ENCODE results near the gene TTLL4. TPM values are rescaled to one million over a fixed set of nuclear protein-coding genes. Genes with fewer than 3 reads are reported as not detected.
"Not testable (repeated sequence)": the region's sequence is repeated elsewhere in the genome, so short reads cannot be mapped to it uniquely, and the experiment has no call there.

Gene TTLL4
- total RNA-seq, 2 donors from 2014 or later: 34.1 to 42.6 TPM

DNA sequence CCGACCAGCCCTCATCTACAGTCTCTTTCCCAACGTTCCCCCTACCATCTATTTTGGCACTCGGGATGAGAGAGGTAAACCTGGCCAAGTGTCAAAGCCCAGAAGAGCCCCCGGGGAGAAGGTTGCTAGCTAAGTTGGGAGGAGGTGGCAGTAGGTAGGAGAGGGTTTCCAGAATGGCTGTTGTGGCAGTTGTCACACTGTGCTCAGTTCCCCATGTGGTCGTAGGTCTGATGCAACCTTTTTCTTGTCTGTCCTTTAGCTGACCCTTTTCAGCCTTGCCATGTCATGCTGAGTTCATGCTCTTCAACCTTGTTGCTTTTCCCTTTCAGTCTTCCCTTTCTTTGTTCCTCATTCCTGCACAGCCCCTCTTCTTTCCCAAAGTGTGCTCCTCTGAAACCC is 34.5 kb downstream of the TTLL4 start:
- Mint-ChIP-seq H3K36me3 (ENCODE audit: low read depth) (peaks cover 97% of the 10 kb centered on the region), H3K27ac (peak overlapping the region; percentile 65)
- no peak for ATAC-seq (replicated peaks)

DNA sequence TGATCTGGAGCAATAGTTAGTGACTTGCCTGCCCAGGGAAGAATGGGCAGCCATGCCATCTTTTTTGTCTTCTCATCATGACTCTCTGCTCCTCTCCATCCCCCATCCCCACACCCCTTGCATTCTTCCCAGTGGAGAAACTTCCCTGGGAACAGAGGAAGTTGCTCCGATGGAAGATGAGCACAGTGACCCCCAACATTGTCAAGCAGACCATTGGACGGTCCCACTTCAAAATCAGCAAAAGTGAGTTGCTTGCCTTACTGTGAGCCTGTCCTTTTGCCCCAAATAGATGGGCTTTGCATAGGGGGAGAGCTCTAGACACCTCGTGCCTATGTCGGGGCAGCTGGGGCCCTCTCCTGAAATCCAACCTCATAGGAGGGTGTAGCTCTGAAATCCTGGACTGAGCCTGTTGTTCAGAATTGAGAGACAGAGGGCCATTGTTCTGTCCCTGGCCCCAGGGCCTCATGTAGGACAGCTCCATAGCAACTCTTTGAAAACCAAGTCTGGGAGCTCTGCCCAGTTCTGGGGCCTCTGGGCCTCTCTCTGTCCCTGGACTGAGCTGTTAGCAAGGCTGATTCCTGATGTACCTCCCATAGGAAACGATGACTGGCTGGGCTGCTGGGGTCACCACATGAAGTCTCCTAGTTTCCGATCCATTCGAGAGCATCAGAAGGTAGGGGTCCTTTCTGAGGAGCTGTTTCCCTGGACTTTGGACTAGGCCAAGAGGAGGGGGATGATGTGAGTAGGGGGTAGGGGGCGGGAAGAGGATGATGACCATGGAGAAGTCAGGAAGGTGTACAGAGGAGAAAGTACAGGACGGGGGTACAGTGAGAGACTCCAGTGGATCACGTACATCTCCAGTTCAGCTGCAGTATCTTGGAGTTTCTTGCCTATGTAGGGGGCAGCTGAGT is 35.2 kb downstream of the TTLL4 start:
- Mint-ChIP-seq H3K27me3 (no peaks in the 10 kb centered on the region), H3K9me3 (no peaks in the 10 kb centered on the region), H3K4me1 (peaks cover 20% of the 10 kb centered on the region), H3K27ac (peak overlapping the region; percentile 65), H3K4me3 (no peak overlapping the region), H3K36me3 (ENCODE audit: low read depth) (peaks cover 97% of the 10 kb centered on the region)
- ATAC-seq (replicated peaks): no peak

More for the DNA sequence above, 34.5 kb downstream of the TTLL4 start:
- Mint-ChIP-seq H3K27me3 (no peaks in the 10 kb centered on the region), H3K9me3 (no peaks in the 10 kb centered on the region), H3K4me3 (no peak overlapping the region), H3K4me1 (peaks cover 20% of the 10 kb centered on the region)

DNA sequence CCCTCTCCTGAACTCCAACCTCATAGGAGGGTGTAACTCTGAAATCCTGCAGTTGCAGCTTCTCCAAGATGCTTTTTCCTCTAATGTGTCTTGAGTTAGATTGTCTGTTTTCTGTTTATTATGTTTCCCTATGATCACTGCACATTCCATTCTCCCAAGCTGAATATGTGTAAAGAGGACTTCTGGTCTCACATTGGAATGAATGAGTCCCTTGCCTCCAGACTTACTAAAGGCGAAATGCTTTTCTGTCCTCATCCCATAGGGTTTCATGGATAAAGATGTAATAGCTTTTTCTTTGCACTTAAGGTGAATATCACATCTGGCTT is 35.8 kb downstream of the TTLL4 start:
- no peak for ATAC-seq (replicated peaks)
- H3K36me3 Mint-ChIP-seq (ENCODE audit: low read depth): peaks cover 97% of the 10 kb centered on the region
- peaks cover 20% of the 10 kb centered on the region for H3K4me1 Mint-ChIP-seq
- no peak overlapping the region for H3K4me3 Mint-ChIP-seq
- no peaks in the 10 kb centered on the region for H3K27me3 Mint-ChIP-seq
- H3K9me3 Mint-ChIP-seq: no peaks in the 10 kb centered on the region
- H3K27ac Mint-ChIP-seq: no peak overlapping the region

DNA sequence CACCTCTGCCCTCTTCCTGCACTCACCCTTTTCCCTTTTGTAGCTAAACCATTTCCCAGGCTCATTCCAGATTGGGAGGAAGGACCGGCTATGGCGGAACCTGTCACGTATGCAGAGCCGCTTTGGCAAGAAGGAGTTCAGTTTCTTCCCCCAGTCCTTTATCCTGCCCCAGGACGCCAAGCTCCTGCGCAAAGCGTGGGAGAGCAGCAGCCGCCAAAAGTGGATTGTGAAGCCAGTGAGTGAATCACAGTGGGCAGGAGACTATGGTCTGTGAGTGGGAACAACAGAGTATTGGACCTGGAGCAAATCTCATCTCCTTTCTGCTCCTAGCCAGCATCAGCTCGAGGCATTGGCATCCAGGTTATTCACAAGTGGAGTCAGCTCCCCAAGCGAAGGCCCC is 36.3 kb downstream of the TTLL4 start:
- no peak for ATAC-seq (replicated peaks)
- peaks cover 99% of the 10 kb centered on the region for H3K36me3 Mint-ChIP-seq (ENCODE audit: low read depth)
- H3K9me3 Mint-ChIP-seq: no peaks in the 10 kb centered on the region
- no peak overlapping the region for H3K27ac Mint-ChIP-seq
- no peaks in the 10 kb centered on the region for H3K27me3 Mint-ChIP-seq
- no peak overlapping the region for H3K4me3 Mint-ChIP-seq
- H3K4me1 Mint-ChIP-seq: peaks cover 20% of the 10 kb centered on the region

DNA sequence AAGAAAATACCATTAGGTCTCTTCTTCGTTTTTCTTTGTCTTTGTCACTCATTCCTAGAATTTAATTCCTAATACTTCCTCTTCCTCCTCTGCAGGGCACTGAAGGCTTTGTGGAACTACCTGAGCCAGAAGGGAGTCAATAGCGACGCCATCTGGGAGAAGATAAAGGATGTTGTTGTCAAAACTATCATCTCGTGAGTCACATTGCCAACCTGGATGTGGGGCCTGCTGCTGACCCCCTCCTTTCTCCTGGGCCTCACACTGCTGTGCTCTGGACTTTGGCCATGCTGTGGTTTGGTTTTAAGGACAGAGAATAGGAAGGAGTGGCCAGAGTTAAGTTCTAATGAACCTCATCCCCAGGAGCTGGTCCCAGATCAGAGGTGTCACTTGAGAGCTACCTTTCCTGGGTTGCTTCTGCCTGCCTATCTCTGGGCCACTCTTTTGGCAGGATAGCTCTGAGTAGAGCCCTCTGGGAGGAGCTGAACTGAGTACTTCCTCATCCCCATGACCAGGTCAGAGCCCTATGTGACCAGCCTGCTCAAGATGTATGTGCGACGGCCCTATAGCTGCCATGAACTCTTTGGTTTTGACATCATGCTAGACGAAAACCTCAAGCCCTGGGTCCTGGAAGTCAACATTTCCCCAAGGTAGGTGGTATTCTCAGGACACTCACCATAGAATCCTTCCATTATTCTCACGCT is 38.3 kb downstream of the TTLL4 start:
- no peak overlapping the region for H3K4me3 Mint-ChIP-seq
- no peak overlapping the region for H3K27ac Mint-ChIP-seq
- peaks cover 99% of the 10 kb centered on the region for H3K36me3 Mint-ChIP-seq (ENCODE audit: low read depth)
- peaks cover 13% of the 10 kb centered on the region for H3K4me1 Mint-ChIP-seq
- no peak for ATAC-seq (replicated peaks)
- no peaks in the 10 kb centered on the region for H3K9me3 Mint-ChIP-seq
- H3K27me3 Mint-ChIP-seq: no peaks in the 10 kb centered on the region

DNA sequence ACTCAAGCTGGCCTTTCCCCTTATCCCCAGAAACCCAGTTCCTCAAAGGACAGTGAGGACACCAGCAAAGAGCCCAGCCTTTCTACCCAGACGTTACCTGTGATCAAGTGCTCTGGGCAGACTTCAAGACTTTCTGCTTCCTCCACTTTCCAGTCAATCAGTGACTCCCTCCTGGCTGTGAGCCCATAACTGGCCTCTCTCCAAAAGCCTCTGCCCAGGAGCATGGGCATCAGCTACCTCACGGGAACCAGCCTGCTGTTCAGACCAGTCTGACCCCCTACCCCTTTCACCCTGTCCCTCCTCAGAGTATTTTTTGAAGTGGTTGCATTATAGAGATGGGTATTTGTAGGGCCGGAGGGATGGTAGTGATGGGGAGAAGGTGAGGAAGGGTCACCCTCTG is 43.6 kb downstream of the TTLL4 start:
- H3K4me1 Mint-ChIP-seq: no peaks in the 10 kb centered on the region
- H3K36me3 Mint-ChIP-seq (ENCODE audit: low read depth): peaks cover 80% of the 10 kb centered on the region
- H3K27ac Mint-ChIP-seq: no peak overlapping the region
- no peaks in the 10 kb centered on the region for H3K27me3 Mint-ChIP-seq
- ATAC-seq (replicated peaks): no peak
- no peaks in the 10 kb centered on the region for H3K9me3 Mint-ChIP-seq
- no peak overlapping the region for H3K4me3 Mint-ChIP-seq

DNA sequence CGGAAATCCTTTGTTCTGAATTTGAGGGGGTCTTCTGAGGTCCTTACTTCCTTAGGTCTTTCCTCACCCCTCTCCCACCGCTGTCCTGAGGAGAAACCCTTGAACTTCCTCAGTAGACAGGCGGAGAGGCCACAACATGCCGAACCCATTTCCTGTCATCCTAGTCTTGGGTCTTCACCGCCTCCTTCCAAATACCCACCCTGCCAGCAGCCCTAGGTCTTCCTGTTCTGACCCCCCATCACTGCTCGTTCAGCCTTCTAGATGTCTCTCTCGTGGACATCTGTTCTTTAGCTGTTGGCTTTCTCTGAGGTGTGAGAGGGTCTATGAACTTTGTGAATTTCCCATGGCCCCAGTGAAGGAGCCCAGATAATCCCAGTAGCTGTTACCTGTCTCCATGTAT is 44.1 kb downstream of the TTLL4 start:
- ATAC-seq (replicated peaks): no peak
- Mint-ChIP-seq H3K4me1 (no peaks in the 10 kb centered on the region), H3K9me3 (no peaks in the 10 kb centered on the region), H3K27ac (no peak overlapping the region), H3K4me3 (no peak overlapping the region), H3K36me3 (ENCODE audit: low read depth) (peaks cover 74% of the 10 kb centered on the region), H3K27me3 (no peaks in the 10 kb centered on the region)

DNA sequence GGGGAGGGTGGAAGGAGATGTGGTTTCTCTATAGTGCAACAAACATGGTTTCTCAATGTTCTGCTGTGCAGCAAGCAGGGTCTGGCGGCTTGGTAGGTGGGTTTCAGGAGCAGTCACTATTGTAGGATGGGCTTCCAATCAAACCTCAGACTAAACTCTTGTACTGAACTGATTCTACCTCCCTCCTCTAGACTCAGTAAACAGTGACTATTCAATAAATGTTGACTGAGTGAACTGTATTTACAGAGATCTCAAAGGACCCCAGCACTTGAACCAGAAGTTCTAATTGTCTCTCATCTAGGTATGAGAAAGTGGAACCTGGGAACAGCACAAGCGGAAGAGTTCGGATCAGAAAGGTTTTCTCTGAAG is 44.5 kb downstream of the TTLL4 start:
- peaks cover 70% of the 10 kb centered on the region for H3K36me3 Mint-ChIP-seq (ENCODE audit: low read depth)
- no peaks in the 10 kb centered on the region for H3K27me3 Mint-ChIP-seq
- no peak overlapping the region for H3K27ac Mint-ChIP-seq
- no peaks in the 10 kb centered on the region for H3K4me1 Mint-ChIP-seq
- no peaks in the 10 kb centered on the region for H3K9me3 Mint-ChIP-seq
- no peak for ATAC-seq (replicated peaks)
- H3K4me3 Mint-ChIP-seq: no peak overlapping the region

DNA sequence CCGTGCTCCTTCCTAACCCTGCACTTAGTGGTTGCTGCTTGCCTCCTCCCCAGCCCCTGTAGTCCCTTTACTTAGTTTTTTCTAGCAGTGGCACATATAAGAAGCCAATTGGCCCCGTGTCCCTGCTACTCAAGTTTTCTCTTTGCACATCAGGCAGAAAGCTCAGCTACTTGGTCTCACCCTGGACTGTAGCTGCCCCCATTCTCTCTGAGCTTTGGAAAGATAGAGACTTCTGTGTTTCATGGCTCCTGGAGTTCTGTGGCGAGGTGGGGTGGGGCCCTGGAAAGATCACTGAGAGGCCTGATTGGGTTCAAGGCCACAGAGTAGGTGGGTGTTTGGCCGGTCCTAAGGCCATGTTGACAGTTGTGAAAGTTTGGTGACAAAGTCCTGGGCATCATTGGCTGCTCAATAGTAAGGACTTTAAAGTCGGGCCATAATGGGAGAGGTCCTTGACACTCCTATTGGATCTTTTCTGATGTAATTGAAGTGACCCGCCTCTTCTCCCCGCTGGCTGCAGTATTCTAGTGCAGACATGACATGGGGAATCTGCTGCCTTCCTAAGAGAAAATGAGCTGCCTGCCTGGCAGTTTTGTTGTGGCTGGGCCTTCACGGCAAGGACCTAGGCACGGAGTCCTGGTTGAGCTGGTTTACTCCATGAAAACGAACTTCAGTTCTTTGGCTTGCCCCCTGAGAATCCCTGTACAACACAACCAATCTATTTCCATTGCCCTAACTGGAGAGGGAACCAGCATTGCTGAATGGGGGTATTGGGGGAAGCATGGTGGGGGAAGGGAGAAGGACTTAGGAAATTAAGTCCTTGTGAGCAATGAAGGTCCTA is 45.2 kb downstream of the TTLL4 start:
- no peaks in the 10 kb centered on the region for H3K9me3 Mint-ChIP-seq
- H3K4me1 Mint-ChIP-seq: no peaks in the 10 kb centered on the region
- H3K27me3 Mint-ChIP-seq: no peaks in the 10 kb centered on the region
- H3K4me3 Mint-ChIP-seq: no peak overlapping the region
- H3K36me3 Mint-ChIP-seq (ENCODE audit: low read depth): peaks cover 64% of the 10 kb centered on the region
- no peak for ATAC-seq (replicated peaks)
- H3K27ac Mint-ChIP-seq: peak overlapping the region; percentile 21

DNA sequence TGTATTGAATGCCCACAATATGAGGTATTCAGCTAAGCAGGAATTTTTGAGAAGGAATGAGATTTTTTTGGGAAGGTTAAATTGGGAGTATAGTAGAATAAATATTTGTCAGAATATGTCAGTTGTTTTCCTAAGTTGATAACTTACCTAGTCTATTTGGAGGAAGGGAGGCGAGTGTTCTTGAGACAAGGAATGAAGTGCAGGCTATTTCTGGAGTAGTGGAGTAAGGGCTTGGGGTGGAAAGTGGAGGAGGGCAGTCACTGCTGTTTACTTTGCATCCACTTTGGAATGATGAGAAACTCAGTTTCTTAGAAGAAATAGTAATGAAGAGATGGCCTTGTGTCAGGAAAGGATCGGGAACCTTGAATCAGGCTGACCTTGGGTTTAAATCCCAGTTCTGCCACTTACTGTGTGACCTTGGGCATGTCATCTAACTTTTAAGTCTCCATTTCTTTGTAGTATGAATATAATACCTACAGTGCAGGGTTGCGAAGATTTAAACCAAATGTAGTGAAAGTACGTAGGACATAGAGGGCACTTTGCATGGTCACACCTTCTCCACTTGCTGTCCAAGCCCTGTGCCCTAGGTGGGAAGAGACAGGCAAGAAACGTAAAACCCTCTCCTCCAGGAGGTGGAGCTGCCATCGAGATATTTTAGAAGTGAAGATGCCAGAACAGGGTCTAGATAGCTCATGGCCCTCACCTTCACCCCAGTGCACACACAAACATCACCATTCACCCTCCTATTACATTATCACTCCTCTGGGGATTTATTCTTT is 46.2 kb downstream of the TTLL4 start:
- H3K36me3 Mint-ChIP-seq (ENCODE audit: low read depth): peaks cover 54% of the 10 kb centered on the region
- H3K4me1 Mint-ChIP-seq: no peaks in the 10 kb centered on the region
- H3K27ac Mint-ChIP-seq: peak overlapping the region; percentile 21

DNA sequence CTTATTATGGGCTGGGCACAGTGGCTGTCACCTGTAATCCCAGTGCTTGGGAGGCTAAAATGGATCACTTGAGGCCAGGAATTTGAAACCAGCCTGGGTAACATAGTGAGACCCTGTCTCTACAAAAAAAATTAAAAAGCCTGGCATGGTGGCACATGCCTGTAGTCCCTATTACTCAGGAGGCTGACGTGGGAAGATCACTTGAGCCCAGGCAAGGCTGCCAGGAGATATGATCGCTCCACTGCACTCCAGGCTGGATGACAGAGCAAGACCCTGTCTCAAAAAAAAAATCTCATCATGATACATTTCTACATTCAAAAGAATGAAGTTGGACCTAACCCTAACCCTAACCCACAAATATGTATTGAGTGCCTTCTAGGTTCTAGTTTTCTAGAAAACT is 51.2 kb downstream of the TTLL4 start:
- H3K27ac Mint-ChIP-seq: no peak overlapping the region
- ATAC-seq (replicated peaks): no peak
- peaks cover 4% of the 10 kb centered on the region for H3K36me3 Mint-ChIP-seq (ENCODE audit: low read depth)
- H3K4me3 Mint-ChIP-seq: no peak overlapping the region
- H3K9me3 Mint-ChIP-seq: no peaks in the 10 kb centered on the region
- H3K27me3 Mint-ChIP-seq: no peaks in the 10 kb centered on the region
- no peaks in the 10 kb centered on the region for H3K4me1 Mint-ChIP-seq

More for the DNA sequence above, 46.2 kb downstream of the TTLL4 start:
- no peak for ATAC-seq (replicated peaks)
- Mint-ChIP-seq H3K4me3 (no peak overlapping the region), H3K27me3 (no peaks in the 10 kb centered on the region), H3K9me3 (no peaks in the 10 kb centered on the region)

DNA sequence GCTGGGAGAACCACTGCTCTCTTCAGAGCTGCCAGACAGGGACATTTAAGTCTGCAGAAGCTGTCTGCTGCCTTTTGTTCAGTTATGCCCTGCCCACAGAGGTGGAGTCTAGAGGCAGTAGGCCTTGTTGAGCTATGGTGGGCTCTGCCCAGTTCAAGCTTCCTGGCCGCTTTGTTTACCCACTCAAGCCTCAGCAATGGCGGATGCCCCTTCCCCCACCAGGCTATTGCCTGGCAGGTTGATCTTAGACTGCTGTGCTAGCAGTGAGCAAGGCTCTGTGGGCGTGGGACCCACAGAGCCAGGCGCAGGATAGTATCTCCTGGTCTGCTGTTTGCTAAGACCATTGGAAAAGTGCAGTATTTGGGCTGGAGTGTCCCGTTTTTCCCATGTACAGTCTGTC is 62.1 kb downstream of the TTLL4 start:
- not testable (repeated sequence) for H3K27ac Mint-ChIP-seq; H3K9me3 Mint-ChIP-seq; H3K4me1 Mint-ChIP-seq; H3K4me3 Mint-ChIP-seq; ATAC-seq (replicated peaks); H3K27me3 Mint-ChIP-seq
- H3K36me3 Mint-ChIP-seq (ENCODE audit: low read depth): peaks cover 22% of the 10 kb centered on the region

DNA sequence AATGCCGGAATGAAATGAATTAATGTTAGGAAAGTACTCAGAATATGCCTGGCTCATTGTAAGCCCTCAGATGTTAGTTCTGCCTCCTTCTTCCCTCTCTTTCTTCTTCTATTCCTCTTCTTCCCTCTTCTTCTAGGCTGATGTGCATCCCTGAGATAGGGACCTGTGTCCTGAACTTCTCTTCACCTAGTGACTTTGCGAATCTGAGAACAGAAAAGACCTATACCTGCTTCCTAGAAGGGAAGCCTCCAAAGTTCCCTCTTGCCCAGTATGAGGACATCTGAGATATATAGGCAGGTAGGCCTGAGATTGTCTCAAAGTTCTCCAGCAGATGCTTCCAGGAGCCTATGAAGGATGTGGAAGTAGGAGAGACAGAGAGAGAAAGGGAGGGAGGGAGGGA is 63.2 kb downstream of the TTLL4 start:
- Mint-ChIP-seq H3K4me1 (no peaks in the 10 kb centered on the region), H3K4me3 (no peak overlapping the region), H3K27me3 (peaks cover 3% of the 10 kb centered on the region), H3K9me3 (peaks cover 9% of the 10 kb centered on the region), H3K36me3 (ENCODE audit: low read depth) (peaks cover 22% of the 10 kb centered on the region), H3K27ac (no peak overlapping the region)
- ATAC-seq (replicated peaks): no peak

DNA sequence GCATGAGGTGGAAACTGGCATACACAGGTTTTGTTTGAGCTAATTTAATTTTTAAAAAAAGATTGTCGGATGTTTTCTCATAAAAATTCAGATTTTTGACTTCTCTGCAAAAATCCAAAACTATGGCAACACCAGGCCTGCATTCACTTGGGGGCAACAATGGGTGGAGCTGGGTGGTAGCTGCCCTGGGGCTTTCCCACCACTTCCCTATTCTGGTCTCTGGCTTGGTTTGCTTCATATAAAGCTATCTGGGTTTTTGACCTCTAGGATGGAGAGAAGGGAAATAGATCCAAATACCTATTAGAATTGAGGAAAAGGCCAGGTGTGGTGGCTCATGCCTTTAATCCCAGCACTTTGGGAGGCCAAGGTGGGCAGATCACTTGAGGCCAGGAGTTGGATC is 65.9 kb downstream of the TTLL4 start:
- H3K4me1 Mint-ChIP-seq: no peaks in the 10 kb centered on the region
- H3K36me3 Mint-ChIP-seq (ENCODE audit: low read depth): peaks cover 29% of the 10 kb centered on the region
- no peak for ATAC-seq (replicated peaks)
- H3K27me3 Mint-ChIP-seq: peaks cover 23% of the 10 kb centered on the region
- no peak overlapping the region for H3K27ac Mint-ChIP-seq
- H3K4me3 Mint-ChIP-seq: no peak overlapping the region
- peaks cover 9% of the 10 kb centered on the region for H3K9me3 Mint-ChIP-seq
